ENCODE results near the gene TM2D1.
"Not testable (repeated sequence)": the region's sequence is repeated elsewhere in the genome, so short reads cannot be mapped to it uniquely, and the experiment has no call there.

TM2D1 gene

GRCh38 chr1:61680500-61680899 is 44.4 kb downstream of the TM2D1 start:
- TF ChIP-seq, protein P1, sequence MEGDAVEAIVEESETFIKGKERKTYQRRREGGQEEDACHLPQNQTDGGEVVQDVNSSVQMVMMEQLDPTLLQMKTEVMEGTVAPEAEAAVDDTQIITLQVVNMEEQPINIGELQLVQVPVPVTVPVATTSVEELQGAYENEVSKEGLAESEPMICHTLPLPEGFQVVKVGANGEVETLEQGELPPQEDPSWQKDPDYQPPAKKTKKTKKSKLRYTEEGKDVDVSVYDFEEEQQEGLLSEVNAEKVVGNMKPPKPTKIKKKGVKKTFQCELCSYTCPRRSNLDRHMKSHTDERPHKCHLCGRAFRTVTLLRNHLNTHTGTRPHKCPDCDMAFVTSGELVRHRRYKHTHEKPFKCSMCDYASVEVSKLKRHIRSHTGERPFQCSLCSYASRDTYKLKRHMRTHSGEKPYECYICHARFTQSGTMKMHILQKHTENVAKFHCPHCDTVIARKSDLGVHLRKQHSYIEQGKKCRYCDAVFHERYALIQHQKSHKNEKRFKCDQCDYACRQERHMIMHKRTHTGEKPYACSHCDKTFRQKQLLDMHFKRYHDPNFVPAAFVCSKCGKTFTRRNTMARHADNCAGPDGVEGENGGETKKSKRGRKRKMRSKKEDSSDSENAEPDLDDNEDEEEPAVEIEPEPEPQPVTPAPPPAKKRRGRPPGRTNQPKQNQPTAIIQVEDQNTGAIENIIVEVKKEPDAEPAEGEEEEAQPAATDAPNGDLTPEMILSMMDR (conservative IDR thresholded peaks at IDR 0.05), result no peak
- H3K27ac ChIP-seq, result no peak overlapping the region

GRCh38 chr1:61676881-61677280 is 48.1 kb downstream of the TM2D1 start:
- H3K27ac ChIP-seq, result not testable (repeated sequence)

- no peak overlapping the region for H3K27ac ChIP-seq
Observed at GRCh38 chr1:61674221-61674620, 50.7 kb downstream of the TM2D1 start.

DNA sequence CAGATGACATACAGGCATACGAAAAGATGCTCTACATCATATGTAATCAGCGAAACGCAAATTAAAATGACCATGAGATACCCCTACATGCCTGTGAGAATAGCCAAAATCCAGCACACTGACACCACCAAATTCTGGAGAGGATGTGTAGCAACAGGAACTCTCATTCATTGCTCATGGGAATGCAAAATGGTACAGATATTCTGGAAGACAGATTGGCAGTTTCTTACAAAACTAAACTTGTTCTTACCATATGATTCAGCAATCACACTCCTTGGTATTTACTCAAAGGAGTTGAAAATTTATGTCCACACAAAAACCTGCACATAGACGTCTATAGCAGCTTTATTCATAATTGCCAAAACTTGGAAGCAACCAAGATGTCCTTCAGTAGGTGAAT is 52.6 kb downstream of the TM2D1 start:
- no peak overlapping the region for H3K27ac ChIP-seq
- TF ChIP-seq, protein P1 (conservative IDR thresholded peaks at IDR 0.05), result no peak

More at GRCh38 chr1:61674221-61674620, 50.7 kb downstream of the TM2D1 start:
- TF ChIP-seq, protein P1 (conservative IDR thresholded peaks at IDR 0.05), result no peak

GRCh38 chr1:61670445-61670844 is 54.5 kb downstream of the TM2D1 start:
- H3K27ac ChIP-seq, result no peak overlapping the region
- TF ChIP-seq, protein P1 (conservative IDR thresholded peaks at IDR 0.05), result no peak

DNA sequence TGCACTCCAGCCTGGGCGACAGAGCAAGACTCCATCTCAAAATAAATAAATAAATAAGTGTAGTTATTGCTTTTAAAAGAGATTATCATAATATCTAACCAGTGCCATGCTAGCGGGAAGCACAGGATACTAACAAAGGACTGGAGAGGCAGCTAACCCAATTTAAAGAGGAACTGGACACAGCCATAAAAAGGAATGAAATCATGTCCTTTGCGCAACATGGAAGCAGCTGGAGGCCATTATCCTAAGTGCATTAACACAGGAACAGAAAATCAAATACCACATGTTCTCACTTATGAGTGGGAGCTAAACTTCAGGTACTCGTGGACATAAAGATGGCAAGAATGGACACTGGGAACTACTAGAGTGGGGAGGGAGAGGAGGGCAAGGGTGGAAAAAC is 54.9 kb downstream of the TM2D1 start:
- TF ChIP-seq, protein P1 (conservative IDR thresholded peaks at IDR 0.05), result no peak

DNA sequence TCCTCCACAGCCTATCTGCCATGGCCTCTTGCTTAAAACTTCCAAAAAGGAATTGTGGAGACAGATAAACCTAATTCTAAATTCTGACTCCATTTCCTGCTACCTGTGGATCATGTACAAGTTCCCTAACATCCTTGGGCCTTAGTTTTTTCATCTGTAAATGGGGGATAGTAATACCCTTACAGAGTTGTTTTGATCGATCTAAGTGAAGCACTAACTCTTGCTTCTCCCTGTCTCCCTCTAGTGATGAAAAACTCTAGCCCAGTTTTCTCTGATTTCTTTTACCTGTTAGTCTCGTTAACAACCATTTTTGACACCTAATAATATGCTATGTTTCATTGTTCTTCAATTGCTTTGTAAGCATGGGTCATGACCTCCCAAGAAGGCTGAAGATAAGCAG is 65.9 kb downstream of the TM2D1 start:
- no peak overlapping the region for H3K27ac ChIP-seq
- TF ChIP-seq, protein P1 (conservative IDR thresholded peaks at IDR 0.05), result peak; percentile 43

More for the DNA sequence above, 54.9 kb downstream of the TM2D1 start:
- H3K27ac ChIP-seq, result no peak overlapping the region

- TF ChIP-seq, protein P1 (conservative IDR thresholded peaks at IDR 0.05), result no peak
- H3K27ac ChIP-seq, result no peak overlapping the region
Observed at GRCh38 chr1:61655453-61655852, 69.5 kb downstream of the TM2D1 start.
